D341Med (cell line): Measurements from ENCODE around the gene ABCB9.
A peak's percentile ranks its signal among the peaks of the same experiment; 100 is the strongest.
"Not testable (repeated sequence)": the region's sequence is repeated elsewhere in the genome, so short reads cannot be mapped to it uniquely, and the experiment has no call there.

ENCODE experiments used
- DNase-seq: peaks from one replicate; pipeline ENCODE4 v3.0.0; 2012; ENCODE audit warnings: low spot score

Gene ABCB9

DNA sequence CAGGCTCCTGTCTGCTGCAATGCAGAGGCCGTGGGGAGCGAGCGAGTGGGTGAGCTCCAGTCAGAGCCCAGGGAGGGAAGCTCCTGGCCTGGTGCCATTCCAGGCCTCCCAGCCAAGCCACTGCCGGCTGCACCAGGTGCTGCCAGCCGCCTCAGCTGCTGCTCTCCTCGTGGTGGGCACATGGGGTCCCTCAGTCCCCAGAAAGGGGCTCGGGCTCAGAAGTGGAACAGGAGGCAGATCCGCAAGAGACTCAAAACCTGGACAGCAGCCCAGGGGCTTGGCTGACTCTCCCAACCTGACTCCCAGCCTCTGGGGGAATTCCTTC is 2.4 kb downstream of the ABCB9 start:
- DNase-seq = peak; percentile 75

GRCh38 chr12:122961531-122962329 is 4.5 kb downstream of the ABCB9 start:
- DNase-seq = peak; percentile 72

- DNase-seq = no peak
Measured at GRCh38 chr12:122960193-122960569, 6.1 kb downstream of the ABCB9 start.

- no peak for DNase-seq
Measured at GRCh38 chr12:122959566-122960192, 6.6 kb downstream of the ABCB9 start.

DNA sequence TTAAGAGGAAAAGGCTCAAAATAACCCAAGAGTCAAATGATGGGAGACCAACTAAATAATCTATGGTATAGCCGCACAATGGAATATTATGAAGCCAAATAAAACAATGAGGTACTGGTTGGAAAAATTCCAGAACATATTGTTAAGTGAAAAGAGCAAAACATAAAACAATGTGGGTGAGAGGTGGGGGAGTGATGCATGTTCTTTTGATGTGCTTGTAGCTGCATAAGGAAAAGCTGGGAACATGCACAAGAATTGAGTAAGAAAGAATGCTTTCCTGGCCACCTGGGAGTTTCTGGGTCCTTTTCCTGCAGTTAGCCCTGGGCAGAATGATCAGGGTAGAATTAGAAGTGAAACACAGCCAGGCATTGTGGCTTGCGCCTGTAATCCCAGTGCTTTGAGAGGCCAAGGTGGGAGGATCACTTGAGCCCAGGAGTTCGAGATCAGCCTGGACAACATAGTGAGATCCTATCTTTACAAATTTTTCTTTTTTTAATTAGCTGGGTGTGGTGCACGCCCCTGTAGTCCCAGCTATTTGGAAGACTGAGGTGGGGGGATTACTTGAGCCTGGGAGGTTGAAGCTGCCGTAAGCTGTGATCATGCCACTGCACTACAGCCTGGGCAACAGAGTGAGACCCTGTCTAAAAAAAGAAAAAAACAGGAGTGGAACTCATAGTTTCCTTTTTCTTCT is 7.9 kb downstream of the ABCB9 start:
- no peak for DNase-seq

DNA sequence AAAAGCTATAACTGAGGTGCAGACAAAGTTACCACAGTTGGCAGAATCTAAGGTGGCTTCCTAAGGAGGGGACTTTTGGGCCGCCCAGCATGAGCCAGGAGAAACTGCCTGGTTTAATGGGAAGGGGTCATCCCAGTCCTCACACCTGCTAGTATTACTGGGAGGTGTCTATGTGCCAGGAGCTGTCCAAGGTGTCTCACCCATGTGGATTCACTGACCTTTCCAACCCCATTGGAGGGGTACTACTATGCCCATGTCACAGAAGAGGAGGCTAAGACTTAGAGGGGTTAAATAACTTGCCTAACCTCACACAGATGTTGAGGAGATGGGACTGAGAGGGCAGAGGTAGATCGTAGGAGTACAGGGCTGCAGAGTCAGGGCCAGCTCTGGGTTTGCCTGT is 10.2 kb downstream of the ABCB9 start:
- no peak for DNase-seq

DNA sequence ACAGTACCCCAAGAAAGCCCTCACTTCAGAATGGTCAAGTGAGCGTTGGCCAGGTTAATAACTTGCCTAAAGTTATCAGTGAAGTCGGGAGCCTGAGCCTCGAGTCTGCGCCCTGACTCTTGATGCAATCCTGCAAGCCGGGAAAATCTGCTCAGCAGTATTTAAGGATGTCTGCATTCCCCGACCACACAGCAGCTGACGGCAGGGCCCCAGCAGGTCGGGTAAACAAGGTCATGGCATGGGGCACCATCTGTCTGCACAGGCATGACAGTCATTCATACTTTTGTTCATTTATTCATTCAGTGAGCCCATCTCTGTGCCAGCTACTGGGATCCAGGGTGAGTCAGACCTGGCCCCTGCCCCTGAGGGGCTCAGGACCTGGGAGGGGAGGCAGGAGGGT is 11.1 kb downstream of the ABCB9 start:
- DNase-seq = peak; percentile 38

- peak; percentile 90 for DNase-seq
Measured at GRCh38 chr12:122951979-122952892, 14.0 kb downstream of the ABCB9 start.

GRCh38 chr12:122951406-122951805 is 14.9 kb downstream of the ABCB9 start:
- DNase-seq = peak; percentile 15

- DNase-seq = peak; percentile 30
Measured at GRCh38 chr12:122949816-122950675, 16.2 kb downstream of the ABCB9 start.

GRCh38 chr12:122949405-122949804 is 16.9 kb downstream of the ABCB9 start:
- DNase-seq = peak; percentile 16

GRCh38 chr12:122948605-122949004 is 17.7 kb downstream of the ABCB9 start:
- DNase-seq = peak; percentile 23

GRCh38 chr12:122947352-122947792 is 18.9 kb downstream of the ABCB9 start:
- peak; percentile 29 for DNase-seq

- DNase-seq = peak; percentile 40
Measured at GRCh38 chr12:122946690-122947341, 19.4 kb downstream of the ABCB9 start.

DNA sequence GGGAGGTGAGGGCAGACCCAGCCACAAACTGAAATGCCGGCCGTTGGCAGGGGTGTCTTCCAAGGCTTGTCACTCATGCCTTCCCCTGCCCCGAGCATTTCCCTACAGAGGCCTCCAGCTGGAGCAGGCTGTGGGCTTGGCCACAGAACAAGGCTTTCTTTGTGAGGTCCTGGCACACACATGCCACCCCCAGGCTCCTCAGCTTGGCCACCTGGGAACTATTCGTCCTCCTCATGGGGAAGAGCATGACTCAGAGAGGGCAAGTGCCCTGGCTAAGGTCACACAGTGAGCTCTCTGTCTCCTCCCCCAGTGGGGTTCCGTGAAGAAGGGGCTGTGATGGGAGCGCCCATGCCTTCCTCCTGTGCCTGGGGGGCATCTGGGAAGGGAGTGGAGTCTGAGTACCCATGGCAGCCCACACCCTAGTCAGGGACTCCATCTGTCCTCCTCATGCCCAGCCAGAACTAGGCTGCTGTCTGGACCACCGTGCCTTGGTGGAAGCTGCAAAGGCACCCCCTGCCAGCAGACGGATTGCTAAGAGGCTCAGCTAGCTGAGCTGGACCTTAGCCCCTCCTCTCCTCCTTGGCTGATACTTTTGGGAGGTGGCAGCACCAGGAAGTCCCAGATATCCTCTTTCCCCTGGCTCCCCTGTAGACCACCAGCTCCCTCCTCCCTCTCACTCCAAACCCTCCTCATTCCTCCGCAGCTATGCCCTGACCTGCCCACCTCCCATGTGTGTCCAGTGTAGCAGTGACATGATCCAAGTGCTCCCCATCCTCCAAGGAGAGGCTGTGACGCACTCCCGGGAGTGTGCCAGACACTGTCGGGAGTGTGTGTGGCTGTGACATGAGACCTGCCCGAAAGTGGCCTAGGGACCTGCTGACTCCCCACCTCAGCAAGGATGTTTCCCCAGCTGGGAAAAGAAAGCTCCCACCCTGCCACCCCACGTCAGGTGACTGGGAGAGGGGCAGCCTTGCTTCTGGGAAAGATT is 21.4 kb downstream of the ABCB9 start:
- no peak for DNase-seq

GRCh38 chr12:122943196-122943595 is 23.1 kb downstream of the ABCB9 start:
- DNase-seq = peak; percentile 21

DNA sequence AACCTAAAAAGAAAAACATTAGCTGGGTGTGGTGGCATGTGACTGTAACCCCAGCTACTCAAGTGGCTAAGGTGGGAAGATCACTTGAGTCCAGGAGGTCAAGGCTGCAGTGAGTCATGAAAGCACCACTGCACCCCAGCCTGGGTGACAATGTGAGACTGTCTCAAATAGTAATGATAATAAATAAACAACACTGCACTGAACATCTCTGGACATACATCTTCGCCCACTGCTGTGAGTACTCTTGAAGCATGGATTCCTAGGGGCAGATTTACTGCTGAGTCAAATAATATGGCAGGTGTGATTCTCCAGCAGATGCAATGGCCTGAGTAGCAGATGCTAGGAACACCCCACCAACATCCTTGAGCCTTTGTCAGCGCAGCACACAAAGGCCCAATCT is 23.6 kb downstream of the ABCB9 start:
- DNase-seq = no peak

GRCh38 chr12:122941351-122941750 is 24.9 kb downstream of the ABCB9 start:
- DNase-seq = not testable (repeated sequence)

DNA sequence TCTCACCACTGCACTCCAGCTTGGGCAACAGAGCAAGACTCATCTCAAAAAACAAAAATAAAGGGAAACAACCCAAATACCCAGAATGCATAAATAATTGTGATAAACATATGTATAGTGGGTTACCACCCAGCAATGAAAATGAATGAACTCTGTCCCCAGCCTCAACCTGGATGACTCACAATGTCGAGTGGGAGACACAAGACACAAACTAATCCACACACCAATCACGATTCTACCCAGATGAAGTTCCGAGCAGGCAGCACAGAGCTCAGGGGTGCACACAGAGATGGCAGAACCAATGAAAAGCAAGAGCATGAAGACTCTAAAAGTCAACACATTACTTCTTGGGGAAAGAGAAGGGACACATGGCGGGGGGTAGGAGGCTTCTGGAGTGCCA is 27.1 kb downstream of the ABCB9 start:
- no peak for DNase-seq
